NCI-H128 (cell line): ENCODE results near the gene EHD3.

ENCODE experiments used
- DNase-seq: peaks from one replicate; lab custom pipeline; 2025; ENCODE audit not compliant: unreplicated experiment; lab: John Stamatoyannopoulos, UW

EHD3 gene

GRCh38 chr2:31212659-31213600 lies 21.0 kb upstream of the EHD3 start:
- no peak for DNase-seq

- DNase-seq, result no peak
These were observed 20.1 kb upstream of the EHD3 start for GRCh38 chr2:31213601-31214443.

- no peak for DNase-seq
These were observed 19.5 kb upstream of the EHD3 start for GRCh38 chr2:31214444-31214915.

- DNase-seq, result no peak
These were observed 17.2 kb upstream of the EHD3 start for GRCh38 chr2:31216734-31217133.

GRCh38 chr2:31217465-31218200 lies 16.3 kb upstream of the EHD3 start, which contains the start of gene CAPN14:
Gene CAPN14 (minus strand): TSS chr2:31217515. CDS start chr2:31205447, 12,068 bp downstream.
- DNase-seq, result no peak

- DNase-seq, result no peak
These were observed 14.6 kb upstream of the EHD3 start for GRCh38 chr2:31219131-31219969.

- no peak for DNase-seq
These were observed 12.4 kb upstream of the EHD3 start for GRCh38 chr2:31221544-31221943.

GRCh38 chr2:31222071-31222470 lies 11.9 kb upstream of the EHD3 start:
- no peak for DNase-seq

- no peak for DNase-seq
These were observed 10.9 kb upstream of the EHD3 start for GRCh38 chr2:31223026-31223425.

- DNase-seq, result no peak
These were observed 10.2 kb upstream of the EHD3 start for GRCh38 chr2:31223749-31224148.

- no peak for DNase-seq
These were observed 7.7 kb upstream of the EHD3 start for GRCh38 chr2:31226266-31226665.

- DNase-seq, result no peak
These were observed 6.8 kb upstream of the EHD3 start for GRCh38 chr2:31227110-31227509.

- DNase-seq, result no peak
These were observed 6.2 kb upstream of the EHD3 start for GRCh38 chr2:31227711-31228125.

GRCh38 chr2:31228717-31229116 lies 5.2 kb upstream of the EHD3 start:
- DNase-seq, result no peak

- DNase-seq, result no peak
These were observed 3.2 kb upstream of the EHD3 start for GRCh38 chr2:31230751-31231150.

- no peak for DNase-seq
These were observed 2.2 kb upstream of the EHD3 start for GRCh38 chr2:31231571-31232302.

- DNase-seq, result no peak
These were observed 1.4 kb upstream of the EHD3 start for GRCh38 chr2:31232586-31232985.

- no peak for DNase-seq
These were observed 721 bp upstream of the EHD3 start for GRCh38 chr2:31233231-31233630.

GRCh38 chr2:31234683-31235503 lies 941 bp downstream of the EHD3 start:
- no peak for DNase-seq
